ENCODE data around the gene ZNF124.

The ZNF124 gene

DNA sequence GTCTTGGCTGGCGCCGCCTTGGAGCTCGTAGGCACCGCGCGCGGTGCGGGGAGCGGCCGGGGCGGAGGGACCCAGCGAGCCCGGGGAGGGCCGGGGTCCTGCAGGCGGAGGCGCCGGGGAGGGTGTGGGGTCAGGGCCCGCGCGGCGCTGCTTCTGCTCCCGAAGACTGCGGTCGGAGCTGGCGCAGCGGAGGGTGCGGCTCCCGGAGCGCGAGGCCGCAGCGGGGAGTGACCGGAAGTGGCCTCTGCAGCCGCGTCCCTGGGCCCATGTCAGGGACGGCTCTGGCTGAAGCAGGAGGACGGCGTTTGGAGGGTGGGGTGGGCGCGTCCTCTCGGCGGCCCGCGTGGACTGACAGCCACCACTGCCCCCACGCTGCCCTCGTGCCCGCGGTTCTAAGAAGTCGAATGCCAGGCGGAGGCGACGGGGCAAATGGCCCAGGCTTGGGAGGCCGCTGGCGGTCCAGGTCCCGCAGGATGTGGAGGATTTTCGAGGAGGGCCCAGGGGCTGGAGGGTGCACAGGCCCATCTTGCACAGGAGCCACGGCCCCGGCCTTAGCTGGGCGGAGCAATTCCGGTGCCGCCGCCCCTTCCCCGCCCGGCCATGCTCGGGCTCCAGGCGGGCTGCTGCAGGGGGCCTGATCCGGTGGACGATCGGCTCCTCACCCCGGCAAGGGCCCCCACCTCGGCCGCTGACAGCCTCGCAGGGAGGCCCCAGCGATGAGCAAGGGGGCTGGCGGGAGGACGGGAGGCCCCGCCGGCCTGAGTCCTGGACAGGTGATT, 59.9 kb downstream of the ZNF124 start:
- peak; percentile 75 for DNase-seq

DNA sequence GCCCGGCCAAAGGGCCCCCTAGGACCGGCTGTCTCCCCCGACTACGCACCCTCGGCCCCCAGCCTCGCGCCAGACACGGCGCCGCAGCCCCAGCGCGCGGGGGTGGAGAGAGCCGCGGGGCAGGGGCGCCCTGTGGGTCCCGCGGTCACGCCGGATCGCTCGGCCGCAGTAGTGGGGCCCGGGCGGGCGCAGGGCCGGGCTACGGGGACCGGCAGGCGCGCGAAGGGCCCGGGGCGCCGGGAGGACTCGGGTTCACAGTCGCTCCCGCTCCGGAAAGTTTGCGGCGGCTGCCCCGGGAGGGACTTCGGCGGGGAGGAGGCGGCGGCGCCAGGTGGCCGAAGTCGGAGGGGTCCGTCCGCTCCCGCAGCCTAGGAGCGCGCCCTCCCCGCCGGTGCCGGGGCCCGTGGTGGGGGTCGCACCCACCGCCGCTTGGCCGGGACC, 60.5 kb downstream of the ZNF124 start:
- DNase-seq = no peak

- no peak for DNase-seq
Measured at GRCh38 chr1:247110627-247111258, 61.1 kb downstream of the ZNF124 start.

DNA sequence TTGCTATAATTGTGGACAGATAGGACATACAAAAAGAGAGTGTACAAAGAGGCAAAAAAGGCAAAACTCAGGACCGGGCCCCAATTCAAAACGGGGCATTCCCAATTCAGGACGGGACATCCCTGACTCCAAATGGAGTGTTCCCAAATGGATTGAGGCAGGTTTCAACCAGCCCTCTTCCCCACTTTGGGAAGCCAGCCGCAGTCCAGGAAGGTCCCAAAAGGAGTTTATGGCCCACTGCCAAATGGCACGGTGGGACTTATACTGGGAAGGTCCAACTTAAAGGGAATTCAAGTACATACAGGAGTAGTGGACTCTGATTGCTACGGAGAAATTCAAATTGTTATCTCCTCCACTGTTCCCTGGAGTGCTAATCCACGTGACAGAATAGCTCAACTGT, 64.1 kb downstream of the ZNF124 start:
- DNase-seq = no peak

- DNase-seq = no peak
Measured at GRCh38 chr1:247105966-247106365, 65.9 kb downstream of the ZNF124 start.
